ENCODE results near the gene SNAPC5. TPM values are rescaled to one million over a fixed set of nuclear protein-coding genes. Genes with fewer than 3 reads are reported as not detected.

SNAPC5 gene
- total and polyA plus RNA-seq, 2 of the 13 experiments (the other 11 are each of a cell fraction or from before 2014, with no cell fraction given), result 14.8 to 36.2 TPM

- TF ChIP-seq ISL2 (CRISPR knock-in tag; IDR thresholded peaks at IDR 0.05), result no peak
- TF ChIP-seq ZBTB26 (CRISPR knock-in tag; IDR thresholded peaks at IDR 0.05; ENCODE audit: borderline replicate concordance), result no peak
- no peak for TF ChIP-seq ZFY (CRISPR knock-in tag; IDR thresholded peaks at IDR 0.05)
- TF ChIP-seq ZNF670 (CRISPR knock-in tag; IDR thresholded peaks at IDR 0.05; ENCODE audit: borderline replicate concordance), result no peak
- TF ChIP-seq SP2 (CRISPR knock-in tag; IDR thresholded peaks at IDR 0.05), result no peak
- no peak for TF ChIP-seq KLF6 (CRISPR knock-in tag; IDR thresholded peaks at IDR 0.05)
- no peak for TF ChIP-seq NR1H2 (CRISPR knock-in tag; IDR thresholded peaks at IDR 0.05; ENCODE audit: borderline replicate concordance, low read depth)
- TF ChIP-seq RAD51 (IDR thresholded peaks at IDR 0.05; ENCODE audit: borderline replicate concordance), result no peak
- TF ChIP-seq FOXP1 (IDR thresholded peaks at IDR 0.05), result no peak
- peak; percentile 74 for TF ChIP-seq FOXP1 (CRISPR knock-in tag; IDR thresholded peaks at IDR 0.05)
- no peak for TF ChIP-seq NFYB (CRISPR knock-in tag; IDR thresholded peaks at IDR 0.05)
- TF ChIP-seq MTA1 (CRISPR knock-in tag; IDR thresholded peaks at IDR 0.05; ENCODE audit: borderline replicate concordance), result no peak
- no peak for TF ChIP-seq HOXA3 (CRISPR knock-in tag; IDR thresholded peaks at IDR 0.05)
- no peak for TF ChIP-seq MXD3 (CRISPR knock-in tag; IDR thresholded peaks at IDR 0.05)
- no peak for TF ChIP-seq HBP1 (CRISPR knock-in tag; IDR thresholded peaks at IDR 0.05; ENCODE audit: low read depth)
- TF ChIP-seq TCF12 (IDR thresholded peaks at IDR 0.05), result no peak
- no peak for TF ChIP-seq TCF12 (CRISPR knock-in tag; IDR thresholded peaks at IDR 0.05)
- TF ChIP-seq FOXM1 (CRISPR knock-in tag; IDR thresholded peaks at IDR 0.05), result no peak
- peak; percentile 72 for TF ChIP-seq PHF5A (CRISPR knock-in tag; IDR thresholded peaks at IDR 0.05; ENCODE audit: low read depth, unreplicated experiment)
- no peak for TF ChIP-seq RBM22 (optimal IDR thresholded peaks at IDR 0.05; ENCODE audit: low read length)
- TF ChIP-seq TFDP1 (CRISPR knock-in tag; IDR thresholded peaks at IDR 0.05; ENCODE audit: borderline replicate concordance), result no peak
- TF ChIP-seq TP53 (CRISPR knock-in tag; conservative IDR thresholded peaks at IDR 0.05), result no peak
- TF ChIP-seq KDM1A (CRISPR knock-in tag; IDR thresholded peaks at IDR 0.05), result no peak
- no peak for TF ChIP-seq ARNT2 (CRISPR knock-in tag; IDR thresholded peaks at IDR 0.05; ENCODE audit: low read depth)
- no peak for TF ChIP-seq SIN3B (IDR thresholded peaks at IDR 0.05; ENCODE audit: low read length)
- TF ChIP-seq MZF1 (CRISPR knock-in tag; IDR thresholded peaks at IDR 0.05; ENCODE audit: borderline replicate concordance), result no peak
Measured at GRCh38 chr15:66452971-66453580, 44.5 kb downstream of the SNAPC5 start (continued).

Data from HepG2 (cell line).